Astrocyte (in vitro differentiated cells and primary cell): ENCODE measurements around the gene ZNF333. TPM values are rescaled to one million over a fixed set of nuclear protein-coding genes. Genes with fewer than 3 reads are reported as not detected.

Experiments
- DNase-seq: peaks from one replicate; pipeline ENCODE4 v3.0.0-alpha.2; 2010; ENCODE audit warnings: low read depth
- FAIRE-seq: peaks from 2 replicates; lab custom pipeline; 2011; peaks lifted over from hg19 to GRCh38; lab: Jason Lieb, UNC
- H2AFZ ChIP-seq: 2 replicates; pipeline ENCODE4 v1.6.0; 2012; ENCODE audit warnings: low read depth, low read length, inconsistent platforms
- H3K27ac ChIP-seq: 2 replicates; pipeline ENCODE4 v1.5.1; 2011; ENCODE audit warnings: low read depth, low read length, inconsistent platforms
- H3K27me3 ChIP-seq: 2 replicates; pipeline ENCODE4 v1.6.0; 2011; ENCODE audit warnings: low read length, inconsistent platforms; ENCODE audit not compliant: insufficient read depth
- H3K36me3 ChIP-seq: 2 replicates; pipeline ENCODE4 v1.5.1; 2011; ENCODE audit warnings: low read length, inconsistent platforms; ENCODE audit not compliant: insufficient read depth
- H3K4me1 ChIP-seq: 2 replicates; pipeline ENCODE4 v1.5.1; 2011; ENCODE audit warnings: low read length, inconsistent platforms; ENCODE audit not compliant: insufficient read depth
- H3K4me2 ChIP-seq: 2 replicates; pipeline ENCODE4 v1.6.0; 2012; ENCODE audit warnings: low read length, inconsistent platforms
- H3K4me3 ChIP-seq: 2 replicates; pipeline ENCODE4 v1.5.1; 2011; ENCODE audit warnings: low read depth, mild to moderate bottlenecking, low read length, inconsistent platforms; ENCODE audit not compliant: insufficient read depth
- H3K79me2 ChIP-seq: 2 replicates; pipeline ENCODE4 v1.6.0; 2012; ENCODE audit warnings: mild to moderate bottlenecking, low read length, inconsistent platforms; ENCODE audit not compliant: insufficient read depth
- H3K9ac ChIP-seq: 2 replicates; pipeline ENCODE4 v1.6.0; 2012; ENCODE audit warnings: mild to moderate bottlenecking, low read length, inconsistent platforms
- H3K9me3 ChIP-seq: 2 replicates; pipeline ENCODE4 v1.5.1; 2012; ENCODE audit warnings: low read depth, mild to moderate bottlenecking, low read length, inconsistent platforms; ENCODE audit not compliant: insufficient read depth
- H4K20me1 ChIP-seq: 2 replicates; pipeline ENCODE4 v1.6.0; 2012; ENCODE audit warnings: low read length, inconsistent platforms; ENCODE audit not compliant: insufficient read depth
- H3K27ac Mint-ChIP-seq: one replicate; pipeline ENCODE4 v1.8.0; 2021; ENCODE audit warnings: mild to moderate bottlenecking, mixed read lengths; ENCODE audit not compliant: unreplicated experiment
- H3K27me3 Mint-ChIP-seq: one replicate; pipeline ENCODE4 v1.8.0; 2021; ENCODE audit warnings: low read depth, mixed read lengths; ENCODE audit not compliant: unreplicated experiment
- H3K36me3 Mint-ChIP-seq: one replicate; pipeline ENCODE4 v1.8.0; 2021; ENCODE audit warnings: low read depth, mixed read lengths; ENCODE audit not compliant: unreplicated experiment
- H3K4me1 Mint-ChIP-seq: one replicate; pipeline ENCODE4 v1.8.0; 2021; ENCODE audit warnings: low read depth, mixed read lengths; ENCODE audit not compliant: unreplicated experiment
- H3K4me3 Mint-ChIP-seq: one replicate; pipeline ENCODE4 v1.8.0; 2021; ENCODE audit warnings: mild to moderate bottlenecking, moderate library complexity, mixed read lengths; ENCODE audit not compliant: unreplicated experiment
- H3K9me3 Mint-ChIP-seq: one replicate; pipeline ENCODE4 v1.8.0; 2021; ENCODE audit warnings: mild to moderate bottlenecking, mixed read lengths; ENCODE audit not compliant: unreplicated experiment
- CTCF ChIP-seq: IDR thresholded peaks from 2 replicates; pipeline ENCODE4 v1.5.1; 2011; ENCODE audit warnings: low read depth, mild to moderate bottlenecking, inconsistent platforms, low read length, moderate library complexity; ENCODE audit not compliant: insufficient read depth
- EZH2 ChIP-seq: IDR thresholded peaks from 2 replicates; pipeline ENCODE4 v1.6.1; 2012; ENCODE audit warnings: mild to moderate bottlenecking, low read length, inconsistent platforms; ENCODE audit not compliant: insufficient read depth
- total RNA-seq: library from RNA; stranded (reverse); gene quantifications from 2 replicates; pipeline ENCODE4 v1.2.1, GENCODE V29; 2021

The ZNF333 gene
- total RNA-seq, 1 donor from 2014 or later: 10.4 TPM

GRCh38 chr19:14699641-14700040, 9.8 kb downstream of the ZNF333 start:
- Mint-ChIP-seq H3K27ac (no peak overlapping the region), H3K27me3 (no peaks in the 10 kb centered on the region), H3K36me3 (peaks cover 48% of the 10 kb centered on the region), H3K9me3 (peaks cover 12% of the 10 kb centered on the region), H3K4me1 (no peaks in the 10 kb centered on the region), H3K4me3 (no peak overlapping the region)
- Histone ChIP-seq H3K4me2 (no peak overlapping the region), H3K9me3 (no peaks in the 10 kb centered on the region), H3K4me3 (no peak overlapping the region), H4K20me1 (no peaks in the 10 kb centered on the region), H2AFZ (no peak overlapping the region), H3K79me2 (no peaks in the 10 kb centered on the region), H3K9ac (no peak overlapping the region), H3K27me3 (no peaks in the 10 kb centered on the region), H3K27ac (no peak overlapping the region), H3K36me3 (peaks cover 14% of the 10 kb centered on the region), H3K4me1 (no peaks in the 10 kb centered on the region)
- no peak for TF ChIP-seq EZH2
- TF ChIP-seq CTCF: no peak
- FAIRE-seq: no peak
- DNase-seq: no peak

GRCh38 chr19:14700711-14701375, 11.0 kb downstream of the ZNF333 start:
- peaks cover 12% of the 10 kb centered on the region for H3K9me3 Mint-ChIP-seq
- Histone ChIP-seq H3K9me3 (no peaks in the 10 kb centered on the region), H2AFZ (no peak overlapping the region), H3K4me1 (no peaks in the 10 kb centered on the region), H3K27ac (no peak overlapping the region), H3K79me2 (no peaks in the 10 kb centered on the region), H4K20me1 (no peaks in the 10 kb centered on the region), H3K9ac (no peak overlapping the region), H3K4me2 (no peak overlapping the region), H3K4me3 (no peak overlapping the region), H3K27me3 (no peaks in the 10 kb centered on the region), H3K36me3 (peaks cover 12% of the 10 kb centered on the region)
- H3K27ac Mint-ChIP-seq: no peak overlapping the region
- no peak overlapping the region for H3K4me3 Mint-ChIP-seq
- peaks cover 54% of the 10 kb centered on the region for H3K36me3 Mint-ChIP-seq
- FAIRE-seq: no peak
- no peak for DNase-seq
- H3K4me1 Mint-ChIP-seq: no peaks in the 10 kb centered on the region
- no peak for TF ChIP-seq CTCF
- TF ChIP-seq EZH2: no peak
- no peaks in the 10 kb centered on the region for H3K27me3 Mint-ChIP-seq

- H3K4me2 ChIP-seq: no peak overlapping the region
- no peaks in the 10 kb centered on the region for H4K20me1 ChIP-seq
- H3K27ac ChIP-seq: no peak overlapping the region
- H3K4me1 ChIP-seq: no peaks in the 10 kb centered on the region
- no peaks in the 10 kb centered on the region for H3K79me2 ChIP-seq
- Mint-ChIP-seq H3K36me3 (peaks cover 73% of the 10 kb centered on the region), H3K4me3 (no peak overlapping the region), H3K27me3 (no peaks in the 10 kb centered on the region), H3K9me3 (peaks cover 20% of the 10 kb centered on the region), H3K4me1 (no peaks in the 10 kb centered on the region), H3K27ac (no peak overlapping the region)
- H2AFZ ChIP-seq: no peak overlapping the region
- peaks cover 4% of the 10 kb centered on the region for H3K9me3 ChIP-seq
- no peak for FAIRE-seq
- DNase-seq: no peak
- no peak overlapping the region for H3K9ac ChIP-seq
- no peaks in the 10 kb centered on the region for H3K27me3 ChIP-seq
- H3K36me3 ChIP-seq: peaks cover 12% of the 10 kb centered on the region
- no peak overlapping the region for H3K4me3 ChIP-seq
- TF ChIP-seq CTCF: no peak
- TF ChIP-seq EZH2: no peak
Observed at GRCh38 chr19:14703833-14704232, 14.0 kb downstream of the ZNF333 start.
